ENCODE measurements around the gene FCHSD2.
"Not testable (repeated sequence)": the region's sequence is repeated elsewhere in the genome, so short reads cannot be mapped to it uniquely, and the experiment has no call there.

FCHSD2 gene

GRCh38 chr11:72864702-72865655 is 277.1 kb downstream of the FCHSD2 start:
- DNase-seq (ENCODE audit: low read depth): no peak

GRCh38 chr11:72863916-72864315 is 278.2 kb downstream of the FCHSD2 start:
- H3K4me3 ChIP-seq (ENCODE audit: low read depth, low read length): no peak overlapping the region
- no peak for DNase-seq (ENCODE audit: low read depth)

More at GRCh38 chr11:72864702-72865655, 277.1 kb downstream of the FCHSD2 start:
- H3K4me3 ChIP-seq (ENCODE audit: low read depth, low read length): no peak overlapping the region

DNA sequence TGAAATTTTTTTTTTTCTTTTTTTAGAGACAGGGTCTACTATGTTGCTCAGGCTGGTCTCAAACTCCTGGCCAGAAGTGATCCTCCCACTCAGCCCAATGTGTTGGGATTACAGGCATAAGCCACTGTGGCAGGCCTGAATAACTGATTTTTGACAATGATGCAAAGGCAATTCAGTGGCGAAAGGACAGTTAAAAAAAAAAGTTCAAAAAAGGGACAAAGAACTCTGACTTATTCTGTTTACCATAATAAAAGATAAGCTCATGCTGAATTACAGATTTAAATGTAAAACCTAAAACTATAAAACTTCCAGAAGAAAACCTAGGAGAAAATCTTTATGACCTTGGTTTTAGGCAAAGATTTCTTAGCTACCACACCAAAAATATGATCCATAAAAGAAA is 279.0 kb downstream of the FCHSD2 start:
- DNase-seq (ENCODE audit: low read depth): no peak
- no peak overlapping the region for H3K4me3 ChIP-seq (ENCODE audit: low read depth, low read length)

GRCh38 chr11:72860592-72860991 is 281.5 kb downstream of the FCHSD2 start:
- no peak for DNase-seq (ENCODE audit: low read depth)
- H3K4me3 ChIP-seq (ENCODE audit: low read depth, low read length): no peak overlapping the region

GRCh38 chr11:72860010-72860409 is 282.1 kb downstream of the FCHSD2 start:
- DNase-seq (ENCODE audit: low read depth): no peak
- no peak overlapping the region for H3K4me3 ChIP-seq (ENCODE audit: low read depth, low read length)

DNA sequence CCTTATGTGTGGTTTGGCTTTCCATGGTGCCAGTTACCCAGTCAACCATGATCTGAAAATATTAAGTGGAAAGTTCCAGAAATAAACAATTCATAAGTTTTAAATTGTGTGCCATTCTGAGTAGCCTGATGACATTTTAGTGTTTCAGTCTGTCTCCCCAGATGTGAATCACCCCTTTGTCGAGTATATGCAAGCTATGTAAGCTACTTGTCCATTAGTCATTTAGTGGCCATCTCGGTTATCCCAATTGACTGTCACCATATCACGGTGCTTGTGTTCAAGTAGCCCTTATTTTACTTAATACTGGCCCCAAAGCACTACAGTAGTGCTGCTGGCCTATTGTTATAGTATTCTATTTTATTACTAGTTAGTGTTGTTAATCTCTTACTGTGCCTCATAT is 283.0 kb downstream of the FCHSD2 start:
- no peak for DNase-seq (ENCODE audit: low read depth)
- H3K4me3 ChIP-seq (ENCODE audit: low read depth, low read length): no peak overlapping the region

GRCh38 chr11:72858267-72858666 is 283.9 kb downstream of the FCHSD2 start:
- not testable (repeated sequence) for DNase-seq (ENCODE audit: low read depth); H3K4me3 ChIP-seq (ENCODE audit: low read depth, low read length)

DNA sequence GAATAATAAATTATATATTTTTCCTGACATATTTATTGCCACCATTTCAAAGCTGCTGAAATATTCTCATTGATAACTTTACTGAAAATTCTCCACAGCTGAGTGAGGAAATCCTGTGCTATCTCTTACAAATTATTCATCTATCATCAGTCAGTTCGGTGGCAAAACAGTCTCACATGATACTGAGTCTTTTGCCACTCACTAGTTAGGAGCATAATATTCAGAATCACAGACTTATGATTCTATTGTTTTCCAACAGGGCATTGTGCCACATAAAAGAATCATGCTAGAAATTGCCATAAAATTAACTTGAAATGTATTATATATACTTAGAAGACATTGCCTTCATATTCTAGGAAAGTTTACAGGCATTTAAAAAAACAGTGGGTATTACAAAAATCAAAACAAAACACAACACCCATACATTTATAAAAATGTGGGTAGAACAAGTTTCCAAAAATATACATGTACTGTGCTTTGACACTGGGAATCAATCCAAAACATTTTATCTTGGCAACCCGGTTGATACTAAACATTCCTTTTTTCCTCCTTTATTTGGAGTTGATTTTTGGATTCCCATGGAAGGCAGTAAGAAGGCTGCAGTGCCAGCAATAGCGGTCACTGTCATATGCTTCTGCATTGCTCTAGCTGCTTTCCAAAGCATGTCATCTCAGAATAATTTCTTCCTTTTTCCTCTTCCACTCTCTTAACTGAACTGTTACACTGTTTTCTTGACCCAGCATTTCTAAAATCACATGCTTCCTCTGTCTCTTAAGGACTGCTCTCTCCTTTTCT is 285.4 kb downstream of the FCHSD2 start:
- H3K4me3 ChIP-seq (ENCODE audit: low read depth, low read length): no peak overlapping the region
- no peak for DNase-seq (ENCODE audit: low read depth)

DNA sequence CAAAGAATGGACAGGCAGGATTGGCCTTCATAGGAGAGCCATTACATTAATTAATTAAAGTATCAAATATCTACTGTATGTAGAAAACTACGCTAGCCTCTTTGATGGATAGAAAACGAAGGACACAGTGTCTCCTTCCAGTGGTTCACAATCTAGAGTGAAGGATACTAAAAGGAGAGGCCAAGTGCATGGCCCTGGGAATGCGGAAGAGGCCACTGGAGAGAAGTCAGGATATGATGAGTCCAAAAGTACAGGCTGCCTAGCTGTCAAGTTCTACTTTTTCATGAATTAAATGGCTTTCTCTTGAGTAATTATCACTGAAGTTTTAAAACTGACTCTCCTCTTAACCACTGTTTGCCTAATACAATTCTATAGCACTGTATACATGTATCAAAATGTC is 286.1 kb downstream of the FCHSD2 start:
- no peak overlapping the region for H3K4me3 ChIP-seq (ENCODE audit: low read depth, low read length)
- DNase-seq (ENCODE audit: low read depth): no peak

DNA sequence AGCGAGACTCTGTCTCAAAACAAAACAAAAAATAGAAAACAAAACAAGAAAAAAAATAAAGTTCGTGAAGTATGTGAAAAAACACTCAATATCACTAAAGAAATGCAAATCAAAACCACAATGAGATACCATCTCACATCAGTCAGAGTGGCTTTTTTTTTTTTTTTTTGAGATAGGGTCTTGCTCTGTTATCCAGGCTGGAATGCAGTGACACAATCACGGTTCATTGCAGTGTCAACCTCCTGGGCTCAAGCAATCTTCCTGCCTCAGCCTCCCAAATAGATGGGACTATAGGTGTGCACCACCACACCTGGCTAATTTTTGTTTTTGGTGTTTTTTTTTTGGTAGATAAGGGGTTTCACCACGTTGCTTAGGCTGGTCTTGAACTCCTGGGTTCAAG is 290.4 kb downstream of the FCHSD2 start:
- DNase-seq (ENCODE audit: low read depth): no peak
- no peak overlapping the region for H3K4me3 ChIP-seq (ENCODE audit: low read depth, low read length)

DNA sequence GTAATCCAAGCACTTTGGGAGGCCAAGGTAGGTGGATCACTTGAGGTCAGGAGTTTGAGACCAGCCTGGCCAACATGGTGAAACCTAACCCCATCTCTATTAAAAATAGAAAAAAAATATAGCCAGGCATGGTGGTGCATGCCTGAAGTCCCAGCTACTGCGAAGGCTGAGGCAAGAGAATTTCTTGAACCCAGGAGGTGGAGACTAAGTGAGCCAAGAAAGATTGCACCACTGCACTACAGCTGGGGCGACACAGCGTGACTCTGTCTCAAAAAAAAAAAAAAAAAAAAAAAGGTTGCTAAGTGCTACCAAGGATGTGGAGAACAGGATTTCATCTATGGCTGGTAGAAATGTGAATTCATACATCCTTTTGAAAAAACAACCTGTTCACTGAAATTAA is 291.3 kb downstream of the FCHSD2 start:
- DNase-seq (ENCODE audit: low read depth): no peak
- H3K4me3 ChIP-seq (ENCODE audit: low read depth, low read length): no peak overlapping the region

GRCh38 chr11:72848846-72849466 is 293.2 kb downstream of the FCHSD2 start:
- H3K4me3 ChIP-seq (ENCODE audit: low read depth, low read length): no peak overlapping the region
- DNase-seq (ENCODE audit: low read depth): no peak

DNA sequence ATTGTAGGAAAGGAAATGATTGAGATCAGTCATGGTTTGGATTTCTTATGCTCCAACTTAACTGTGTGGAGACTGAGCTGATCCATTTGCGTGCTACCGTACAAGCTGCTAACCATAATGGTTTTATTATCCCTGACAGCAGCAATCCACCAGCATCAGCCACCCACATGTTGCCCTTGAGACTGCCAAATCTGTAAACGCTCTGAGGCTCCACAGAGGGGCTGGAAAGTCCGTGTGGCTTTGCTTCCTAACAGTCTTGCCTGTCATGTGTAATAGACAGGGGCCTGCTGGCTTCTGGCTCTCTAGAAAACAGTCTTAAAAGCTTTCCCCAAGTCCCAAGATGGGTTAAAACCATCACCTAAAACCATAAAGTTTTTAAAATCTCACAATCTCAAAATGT is 297.8 kb downstream of the FCHSD2 start:
- no peak overlapping the region for H3K4me3 ChIP-seq (ENCODE audit: low read depth, low read length)
- DNase-seq (ENCODE audit: low read depth): peak; percentile 55

GRCh38 chr11:72842653-72843330 is 299.3 kb downstream of the FCHSD2 start:
- no peak overlapping the region for H3K4me3 ChIP-seq (ENCODE audit: low read depth, low read length)
- DNase-seq (ENCODE audit: low read depth): no peak

DNA sequence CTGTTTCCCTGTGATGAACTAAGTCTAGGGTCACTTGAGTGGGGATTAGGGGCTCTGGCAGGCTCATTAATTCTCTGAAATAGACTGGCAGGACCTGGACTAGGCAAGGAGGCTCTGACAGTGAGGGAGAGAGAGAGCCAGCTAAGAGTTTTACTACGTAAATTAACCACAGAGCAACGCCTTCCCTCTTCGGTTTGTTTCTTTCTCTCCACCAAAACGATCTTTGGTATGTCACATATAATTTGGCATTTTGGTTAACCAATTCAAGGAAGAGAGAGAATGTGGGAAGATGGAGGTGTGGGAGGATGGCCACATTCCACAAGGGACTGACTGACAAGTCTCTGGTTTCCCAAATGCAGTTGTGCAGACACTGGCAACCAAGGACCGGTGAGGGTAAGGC is 300.0 kb downstream of the FCHSD2 start:
- DNase-seq (ENCODE audit: low read depth): no peak
- no peak overlapping the region for H3K4me3 ChIP-seq (ENCODE audit: low read depth, low read length)

GRCh38 chr11:72841397-72841796 is 300.7 kb downstream of the FCHSD2 start:
- no peak for DNase-seq (ENCODE audit: low read depth)
- H3K4me3 ChIP-seq (ENCODE audit: low read depth, low read length): no peak overlapping the region

DNA sequence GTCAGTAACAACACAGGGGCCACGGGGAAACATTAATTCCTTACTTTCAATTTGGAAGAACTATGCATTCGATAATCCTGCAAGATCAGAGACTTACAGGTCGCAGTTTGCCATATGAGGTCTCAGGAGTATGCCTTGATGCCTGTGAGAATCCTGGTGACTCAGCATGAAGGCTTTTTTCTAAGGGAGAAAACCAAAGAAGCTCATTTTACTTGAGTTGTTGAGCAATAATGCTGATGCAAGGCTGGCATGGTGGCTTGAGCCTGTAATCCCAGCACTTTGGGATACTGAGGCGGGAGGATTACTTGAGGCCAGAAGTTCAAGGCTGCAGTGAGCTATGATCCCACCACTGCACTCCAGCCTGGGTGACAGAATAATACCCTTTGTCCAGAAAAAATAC is 301.3 kb downstream of the FCHSD2 start:
- peak; percentile 89 for DNase-seq (ENCODE audit: low read depth)
- H3K4me3 ChIP-seq (ENCODE audit: low read depth, low read length): no peak overlapping the region

- no peak for DNase-seq (ENCODE audit: low read depth)
- no peak overlapping the region for H3K4me3 ChIP-seq (ENCODE audit: low read depth, low read length)
These were observed 303.3 kb downstream of the FCHSD2 start for GRCh38 chr11:72838691-72839305.

GRCh38 chr11:72836111-72836510 is 306.0 kb downstream of the FCHSD2 start:
- no peak overlapping the region for H3K4me3 ChIP-seq (ENCODE audit: low read depth, low read length)
- no peak for DNase-seq (ENCODE audit: low read depth)
